GM21381 (cell line): ENCODE measurements around the gene OR6C65.
"Not testable (repeated sequence)": the region's sequence is repeated elsewhere in the genome, so short reads cannot be mapped to it uniquely, and the experiment has no call there.

Experiments
- ATAC-seq: cut with Tn5 transposase; IDR thresholded peaks from one replicate; pipeline ENCODE4 v1.9.1; 2021; ENCODE audit warnings: mild to moderate bottlenecking, moderate library complexity; ENCODE audit not compliant: unreplicated experiment

OR6C65 gene

GRCh38 chr12:55400229-55400628, at the start of gene OR6C65:
OR6C65 (plus strand) TSS chr12:55400529; CDS start chr12:55400529, 0 bp downstream.
- no peak for ATAC-seq

GRCh38 chr12:55355338-55355737, 45.0 kb upstream of the OR6C65 start:
- not testable (repeated sequence) for ATAC-seq

GRCh38 chr12:55362675-55363074, 37.7 kb upstream of the OR6C65 start, which contains the start of gene OR6C75:
OR6C75 (plus strand) TSS chr12:55362975; CDS start chr12:55365111, 2,136 bp downstream.
- no peak for ATAC-seq

- ATAC-seq: no peak
Measured at GRCh38 chr12:55365086-55365485, 35.2 kb upstream of the OR6C65 start.

- no peak for ATAC-seq
Measured at GRCh38 chr12:55372521-55372920, 27.8 kb upstream of the OR6C65 start.

GRCh38 chr12:55385891-55386290, 14.4 kb upstream of the OR6C65 start:
- no peak for ATAC-seq

GRCh38 chr12:55392032-55392795, 8.1 kb upstream of the OR6C65 start:
- no peak for ATAC-seq

- ATAC-seq: no peak
Measured at GRCh38 chr12:55396326-55396725, 4.0 kb upstream of the OR6C65 start.

- no peak for ATAC-seq
Measured at GRCh38 chr12:55407866-55408265, 7.5 kb downstream of the OR6C65 start.

GRCh38 chr12:55409133-55409532, 8.8 kb downstream of the OR6C65 start:
- not testable (repeated sequence) for ATAC-seq

- ATAC-seq: not testable (repeated sequence)
Measured at GRCh38 chr12:55412138-55412537, 11.8 kb downstream of the OR6C65 start.

GRCh38 chr12:55413498-55414388, 13.4 kb downstream of the OR6C65 start:
- not testable (repeated sequence) for ATAC-seq

- ATAC-seq: not testable (repeated sequence)
Measured at GRCh38 chr12:55414396-55414823, 14.1 kb downstream of the OR6C65 start.

- not testable (repeated sequence) for ATAC-seq
Measured at GRCh38 chr12:55414889-55415288, 14.6 kb downstream of the OR6C65 start.

- ATAC-seq: no peak
Measured at GRCh38 chr12:55416961-55417360, 16.6 kb downstream of the OR6C65 start.

GRCh38 chr12:55420307-55420962, 20.1 kb downstream of the OR6C65 start:
- no peak for ATAC-seq

GRCh38 chr12:55425954-55426353, 25.6 kb downstream of the OR6C65 start, which contains the start of gene OR6C76:
OR6C76 (plus strand) TSS chr12:55426254; CDS start chr12:55426254, 0 bp downstream.
- ATAC-seq: no peak

GRCh38 chr12:55428331-55429243, 28.3 kb downstream of the OR6C65 start:
- ATAC-seq: no peak

GRCh38 chr12:55441233-55441632, 40.9 kb downstream of the OR6C65 start:
- not testable (repeated sequence) for ATAC-seq

- ATAC-seq: no peak
Measured at GRCh38 chr12:55443776-55444175, 43.4 kb downstream of the OR6C65 start, which contains the start of gene OR6C2. OR6C2 (plus strand) TSS chr12:55444076; CDS start chr12:55452214, 8,138 bp downstream.
